ENCODE data around the gene IREB2. TPM values are rescaled to one million over a fixed set of nuclear protein-coding genes. Genes with fewer than 3 reads are reported as not detected.
A peak's percentile ranks its signal among the peaks of the same experiment; 100 is the strongest.

The IREB2 gene
- total and polyA plus RNA-seq, 7 donors: 11.0 to 46.5 (median 29.2) TPM

- H3K36me3 ChIP-seq (ENCODE audit: insufficient read depth in 1 of 2, low read depth in 1 of 2): peaks cover 0 to 40% of the 10 kb centered on the region in 2 donors
- DNase-seq: no peak
Measured at GRCh38 chr15:78438619-78439285, 736 bp downstream of the IREB2 start.

DNA sequence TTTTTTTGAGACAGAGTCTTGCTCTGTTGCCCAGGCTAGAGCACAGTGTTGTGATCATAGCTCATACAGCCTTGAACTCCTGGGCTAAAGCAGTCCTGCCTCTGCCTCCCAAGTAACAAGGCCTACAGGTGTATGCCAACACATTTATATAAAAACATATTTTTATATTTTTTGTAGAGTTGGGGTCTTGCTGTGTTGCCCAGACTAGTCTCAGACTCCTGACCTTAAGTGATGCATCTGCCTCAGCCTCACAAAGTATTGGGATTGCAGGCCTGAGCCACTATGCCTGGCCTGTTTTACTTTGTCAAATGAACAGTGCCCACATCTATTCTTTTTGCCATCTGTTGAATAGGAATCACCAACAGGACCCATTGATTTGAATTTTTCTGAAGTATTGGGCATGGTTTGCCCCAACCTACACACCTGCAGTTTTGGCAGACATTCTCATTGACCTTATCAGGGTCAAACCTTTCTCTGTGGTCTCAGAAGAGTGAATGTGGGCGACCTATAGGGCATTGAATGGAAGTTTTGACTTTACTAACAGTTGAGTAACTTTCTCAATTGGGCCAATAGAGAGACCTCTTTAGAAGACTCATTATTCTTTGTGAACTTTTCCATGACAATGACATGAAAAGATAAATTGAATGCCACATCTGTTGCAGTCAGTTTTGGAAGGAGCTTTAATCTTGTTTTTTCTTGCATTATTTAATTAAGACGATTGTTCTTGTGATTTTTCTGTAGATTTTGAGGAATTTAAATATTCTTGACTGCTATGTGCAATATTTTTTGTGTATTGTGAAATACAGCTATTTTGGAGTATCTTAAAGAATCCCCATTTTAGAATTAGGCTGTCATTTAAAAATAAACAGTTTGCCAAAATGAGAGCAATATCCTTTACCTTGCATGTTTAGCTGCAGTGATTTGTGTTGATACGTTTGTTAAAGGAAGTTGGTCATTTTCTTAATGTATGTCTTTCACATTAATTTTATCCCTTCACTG lies 2.7 kb downstream of the IREB2 start:
- Histone ChIP-seq H3K4me1 (peaks cover 36% of the 10 kb centered on the region), H3K27ac (no peak overlapping the region), H3K27me3 (ENCODE audit: insufficient read depth in 3 of 3, low read length in 2 of 3) (no peaks in the 10 kb centered on the region), H3K36me3 (ENCODE audit: insufficient read depth in 1 of 2, low read depth in 1 of 2) (peaks cover 0 to 59% of the 10 kb centered on the region in 2 donors), H3K9me3 (no peaks in the 10 kb centered on the region), H3K4me3 (no peak overlapping the region)
- 77 to 89% (median 80%) methylated on average over 3 of the region's 3 CpGs for WGBS, 3 donors
- TF ChIP-seq, protein P1, sequence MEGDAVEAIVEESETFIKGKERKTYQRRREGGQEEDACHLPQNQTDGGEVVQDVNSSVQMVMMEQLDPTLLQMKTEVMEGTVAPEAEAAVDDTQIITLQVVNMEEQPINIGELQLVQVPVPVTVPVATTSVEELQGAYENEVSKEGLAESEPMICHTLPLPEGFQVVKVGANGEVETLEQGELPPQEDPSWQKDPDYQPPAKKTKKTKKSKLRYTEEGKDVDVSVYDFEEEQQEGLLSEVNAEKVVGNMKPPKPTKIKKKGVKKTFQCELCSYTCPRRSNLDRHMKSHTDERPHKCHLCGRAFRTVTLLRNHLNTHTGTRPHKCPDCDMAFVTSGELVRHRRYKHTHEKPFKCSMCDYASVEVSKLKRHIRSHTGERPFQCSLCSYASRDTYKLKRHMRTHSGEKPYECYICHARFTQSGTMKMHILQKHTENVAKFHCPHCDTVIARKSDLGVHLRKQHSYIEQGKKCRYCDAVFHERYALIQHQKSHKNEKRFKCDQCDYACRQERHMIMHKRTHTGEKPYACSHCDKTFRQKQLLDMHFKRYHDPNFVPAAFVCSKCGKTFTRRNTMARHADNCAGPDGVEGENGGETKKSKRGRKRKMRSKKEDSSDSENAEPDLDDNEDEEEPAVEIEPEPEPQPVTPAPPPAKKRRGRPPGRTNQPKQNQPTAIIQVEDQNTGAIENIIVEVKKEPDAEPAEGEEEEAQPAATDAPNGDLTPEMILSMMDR (IDR thresholded peaks at IDR 0.05): no peak
- ATAC-seq: no peak
- no peak for DNase-seq
- intact Hi-C loops (cut with DNase I): no loop called here

More at GRCh38 chr15:78438619-78439285, 736 bp downstream of the IREB2 start:
- intact Hi-C loops (cut with DNase I): loop anchor here in 1 of 2 donors (5.0 kb wide), 1 partner anchor 104 kb away; the partner anchor contains the start of gene PSMA4
- TF ChIP-seq, protein P1 (IDR thresholded peaks at IDR 0.05): no peak
- 0 to 1% (median 0%) methylated on average over 18 to 23 of the region's 23 CpGs for WGBS, 3 donors
- H3K4me3 ChIP-seq: peak overlapping the region; percentile 97
- peak overlapping the region; percentile 97 for H3K27ac ChIP-seq
- peak in 2 of 4 donors; percentile 10 to 26 for ATAC-seq
- H3K9me3 ChIP-seq: no peaks in the 10 kb centered on the region
- peaks cover 36% of the 10 kb centered on the region for H3K4me1 ChIP-seq
- H3K27me3 ChIP-seq (ENCODE audit: insufficient read depth in 3 of 3, low read length in 2 of 3): no peaks in the 10 kb centered on the region

GRCh38 chr15:78444255-78444654 lies 6.2 kb downstream of the IREB2 start:
- TF ChIP-seq, protein P1 (IDR thresholded peaks at IDR 0.05): no peak
- Histone ChIP-seq H3K9me3 (no peaks in the 10 kb centered on the region), H3K4me1 (peaks cover 48% of the 10 kb centered on the region), H3K4me3 (no peak overlapping the region), H3K36me3 (ENCODE audit: insufficient read depth in 1 of 2, low read depth in 1 of 2) (peaks cover 2 to 68% of the 10 kb centered on the region in 2 donors), H3K27ac (no peak overlapping the region), H3K27me3 (ENCODE audit: insufficient read depth in 3 of 3, low read length in 2 of 3) (no peaks in the 10 kb centered on the region)
- intact Hi-C loops (cut with DNase I): no loop called here
- DNase-seq (no peak), ATAC-seq (no peak)
- WGBS, 3 donors: 68 to 87% (median 78%) methylated on average over 1 of the region's 1 CpG

DNA sequence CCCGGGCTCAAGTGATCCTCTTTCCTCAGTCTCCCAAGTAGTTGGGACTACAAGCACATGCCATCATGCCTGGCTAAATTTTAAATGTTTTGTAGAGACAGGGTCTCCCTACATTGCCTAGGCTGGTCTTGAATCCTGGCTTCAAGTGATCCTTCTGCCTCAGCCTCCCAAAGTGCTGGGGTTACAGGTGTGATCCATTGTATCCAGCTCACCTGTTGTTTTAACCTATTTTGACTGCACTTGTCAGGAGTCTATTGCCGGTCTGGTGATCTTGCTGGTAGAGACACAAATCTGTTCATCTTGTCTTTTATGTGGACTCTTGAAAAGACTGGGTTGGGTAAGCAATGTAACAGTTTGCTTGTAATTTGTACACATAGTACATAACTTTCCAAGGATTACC lies 7.9 kb downstream of the IREB2 start:
- peaks cover 43% of the 10 kb centered on the region for H3K4me1 ChIP-seq

More for the DNA sequence above, 7.9 kb downstream of the IREB2 start:
- Histone ChIP-seq H3K27ac (peak overlapping the region; percentile 50), H3K9me3 (no peaks in the 10 kb centered on the region), H3K4me3 (no peak overlapping the region), H3K27me3 (ENCODE audit: insufficient read depth in 3 of 3, low read length in 2 of 3) (no peaks in the 10 kb centered on the region), H3K36me3 (ENCODE audit: insufficient read depth in 1 of 2, low read depth in 1 of 2) (peaks cover 2 to 56% of the 10 kb centered on the region in 2 donors)
- TF ChIP-seq, protein P1 (IDR thresholded peaks at IDR 0.05): no peak
- 86 to 95% (median 94%) methylated on average over 2 of the region's 2 CpGs for WGBS, 3 donors
- DNase-seq: no peak
- no peak for ATAC-seq
- intact Hi-C loops (cut with DNase I): loop anchor here in 1 of 2 donors (2.0 kb wide), 1 partner anchor 21 kb away; no protein-coding TSS in a partner anchor

All from psoas muscle (tissue), 8 donors.